ENCODE measurements around the gene C10orf62.

Gene C10orf62

GRCh38 chr10:97587183-97587582 is 2.3 kb upstream of the C10orf62 start:
- DNase-seq: no peak

- DNase-seq: no peak
Observed at GRCh38 chr10:97590082-97590747, 694 bp downstream of the C10orf62 start.

- no peak for DNase-seq
Observed at GRCh38 chr10:97590748-97591495, 1.4 kb downstream of the C10orf62 start.

GRCh38 chr10:97593421-97593820 is 3.9 kb downstream of the C10orf62 start:
- no peak for DNase-seq

GRCh38 chr10:97596101-97597082 is 6.9 kb downstream of the C10orf62 start:
- DNase-seq: no peak

GRCh38 chr10:97597778-97598177 is 8.3 kb downstream of the C10orf62 start:
- no peak for DNase-seq

GRCh38 chr10:97598407-97599271 is 9.1 kb downstream of the C10orf62 start:
- DNase-seq: no peak

GRCh38 chr10:97599272-97599619 is 9.7 kb downstream of the C10orf62 start:
- DNase-seq: no peak

- DNase-seq: no peak
Observed at GRCh38 chr10:97600616-97601015, 11.1 kb downstream of the C10orf62 start.

GRCh38 chr10:97601268-97602215 is 12.0 kb downstream of the C10orf62 start:
- DNase-seq: no peak

GRCh38 chr10:97607095-97607636 is 17.6 kb downstream of the C10orf62 start:
- DNase-seq: no peak

GRCh38 chr10:97608991-97609561 is 19.6 kb downstream of the C10orf62 start:
- no peak for DNase-seq

- no peak for DNase-seq
Observed at GRCh38 chr10:97611473-97611872, 22.0 kb downstream of the C10orf62 start.

GRCh38 chr10:97612386-97612785 is 22.9 kb downstream of the C10orf62 start:
- no peak for DNase-seq

- no peak for DNase-seq
Observed at GRCh38 chr10:97618285-97618684, 28.8 kb downstream of the C10orf62 start.

GRCh38 chr10:97618733-97619132 is 29.2 kb downstream of the C10orf62 start:
- no peak for DNase-seq

- no peak for DNase-seq
Observed at GRCh38 chr10:97623277-97623676, 33.8 kb downstream of the C10orf62 start.

- DNase-seq: no peak
Observed at GRCh38 chr10:97627731-97628130, 38.2 kb downstream of the C10orf62 start.

GRCh38 chr10:97628228-97628627 is 38.7 kb downstream of the C10orf62 start:
- DNase-seq: no peak

GRCh38 chr10:97629289-97629688 is 39.8 kb downstream of the C10orf62 start:
- DNase-seq: no peak

Measured in T-helper 9 cell (primary cell).